Measurements from ENCODE around the gene MEIG1. TPM values are rescaled to one million over a fixed set of nuclear protein-coding genes. Genes with fewer than 3 reads are reported as not detected.

The MEIG1 gene
- total and polyA plus RNA-seq, 2 donors (not counting 1 experiment from before 2014, with no cell fraction given) = 0.33 TPM; not detected in 1

Other genes starting within 250 kb of the MEIG1 start
- 18.0 and 36.0 TPM in 2 replicates for gene FAM107B, start 184.5 kb upstream of the MEIG1 start, total RNA-seq
- 29.0 and 42.0 TPM in 2 replicates for gene FAM107B, start 184.5 kb upstream of the MEIG1 start, polyA plus RNA-seq
- 1.2 and 1.5 TPM in 2 replicates for gene CDNF, start 121.4 kb upstream of the MEIG1 start, total RNA-seq
- gene CDNF, start 121.4 kb upstream of the MEIG1 start, polyA plus RNA-seq = 2.8 and 3.4 TPM in 2 replicates
- gene HSPA14, start 121.1 kb upstream of the MEIG1 start, total RNA-seq = 7.4 and 8.5 TPM in 2 replicates
- gene HSPA14, start 121.1 kb upstream of the MEIG1 start, polyA plus RNA-seq = 14.3 and 21.8 TPM in 2 replicates
- 14.4 and 14.9 TPM in 2 replicates for gene MSANTD7, start 121.1 kb upstream of the MEIG1 start, total RNA-seq
- gene MSANTD7, start 121.1 kb upstream of the MEIG1 start, polyA plus RNA-seq = 7.2 and 8.2 TPM in 2 replicates
- 8.1 and 8.5 TPM in 2 replicates for gene SUV39H2, start 80.5 kb upstream of the MEIG1 start, total RNA-seq
- gene SUV39H2, start 80.5 kb upstream of the MEIG1 start, polyA plus RNA-seq = 9.9 and 16.0 TPM in 2 replicates
- 9.5 and 13.4 TPM in 2 replicates for gene DCLRE1C, start 5.3 kb upstream of the MEIG1 start, total RNA-seq
- gene DCLRE1C, start 5.3 kb upstream of the MEIG1 start, polyA plus RNA-seq = 7.6 and 8.9 TPM in 2 replicates
- gene OLAH, start 84.6 kb downstream of the MEIG1 start, total RNA-seq = not detected in 2 replicates
- gene OLAH, start 84.6 kb downstream of the MEIG1 start, polyA plus RNA-seq = 0.08 TPM in 1 of 2 replicates, not detected in the other
- under 0.01 and 4.1 TPM in 2 replicates for gene ACBD7, start 129.4 kb downstream of the MEIG1 start, total RNA-seq
- 0.42 and 1.3 TPM in 2 replicates for gene ACBD7, start 129.4 kb downstream of the MEIG1 start, polyA plus RNA-seq
- gene RPP38, start 138.0 kb downstream of the MEIG1 start, total RNA-seq = 14.6 and 15.4 TPM in 2 replicates
- gene RPP38, start 138.0 kb downstream of the MEIG1 start, polyA plus RNA-seq = 24.7 and 26.4 TPM in 2 replicates
- 21.0 and 21.3 TPM in 2 replicates for gene NMT2, start 209.3 kb downstream of the MEIG1 start, total RNA-seq
- gene NMT2, start 209.3 kb downstream of the MEIG1 start, polyA plus RNA-seq = 16.6 and 35.2 TPM in 2 replicates

Measured in fibroblast of lung (primary cell).